Renal cortex interstitium (tissue), 11 donors: ENCODE data around the gene CALD1. TPM values are rescaled to one million over a fixed set of nuclear protein-coding genes. Genes with fewer than 3 reads are reported as not detected.

Source experiments
- DNase-seq, 11 donors: peaks; one replicate each; pipeline ENCODE4 v3.0.0-alpha.2; 2013; ENCODE audit warnings: low read depth in 9 of 11, low spot score in 4 of 11; ENCODE audit errors: extremely low read depth in 1 of 11
- polyA plus RNA-seq, 3 donors: library from polyadenylated mRNA; unstranded; fragments of 120-200 nt; gene quantifications; one replicate each; pipeline ENCODE4 v1.2.1, GENCODE V29; 2013; ENCODE audit not compliant: insufficient read length in 3 of 3

The CALD1 gene
- polyA plus RNA-seq, 3 donors: 220 to 274 (median 274) TPM

GRCh38 chr7:134995239-134996096 lies 216.0 kb downstream of the CALD1 start:
- DNase-seq: no peak

DNA sequence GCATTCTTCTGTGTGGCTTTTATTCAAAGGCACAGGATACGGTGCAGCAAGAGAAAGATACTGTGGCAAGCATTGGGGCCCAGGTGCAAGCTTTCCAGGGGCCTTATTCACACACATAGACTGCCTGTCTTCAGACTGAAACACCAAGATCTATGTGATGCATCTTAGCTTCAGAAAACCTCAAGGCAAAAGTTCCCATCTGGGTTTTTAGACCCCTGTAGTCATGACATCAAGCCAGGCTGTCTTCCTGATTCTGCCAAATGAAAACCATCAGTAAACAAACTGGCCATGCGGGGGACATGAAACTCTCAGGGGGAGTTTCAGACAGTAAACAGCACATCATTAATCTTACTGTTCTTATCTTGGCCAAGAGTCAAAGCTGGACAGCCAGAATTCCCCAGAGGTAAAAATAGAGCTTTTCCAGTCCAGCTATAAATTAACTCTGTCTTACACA lies 216.7 kb downstream of the CALD1 start:
- peak in 7 of 11 donors; percentile 29 to 64 (median 41) for DNase-seq

- no peak for DNase-seq
Observed at GRCh38 chr7:134997214-134997885, 217.9 kb downstream of the CALD1 start.

DNA sequence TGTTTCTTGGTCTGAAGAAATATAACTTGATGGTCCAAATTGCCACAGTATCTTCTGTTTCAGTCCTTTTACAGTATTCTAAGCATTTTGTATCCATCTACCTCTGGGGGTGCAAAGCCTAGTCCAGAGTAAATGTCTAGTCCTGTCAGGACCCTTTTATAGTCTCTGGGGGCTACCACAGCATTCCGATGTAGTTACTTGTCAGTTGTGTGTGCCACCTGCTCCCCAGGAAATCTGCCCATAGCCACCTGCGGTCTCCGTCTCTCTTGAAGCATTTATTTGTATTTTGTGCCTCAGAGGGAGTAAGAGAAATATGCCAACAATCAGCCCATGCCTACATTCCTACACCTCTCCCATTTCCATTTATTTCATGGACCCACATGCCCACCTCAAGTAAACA lies 219.7 kb downstream of the CALD1 start:
- no peak for DNase-seq

DNA sequence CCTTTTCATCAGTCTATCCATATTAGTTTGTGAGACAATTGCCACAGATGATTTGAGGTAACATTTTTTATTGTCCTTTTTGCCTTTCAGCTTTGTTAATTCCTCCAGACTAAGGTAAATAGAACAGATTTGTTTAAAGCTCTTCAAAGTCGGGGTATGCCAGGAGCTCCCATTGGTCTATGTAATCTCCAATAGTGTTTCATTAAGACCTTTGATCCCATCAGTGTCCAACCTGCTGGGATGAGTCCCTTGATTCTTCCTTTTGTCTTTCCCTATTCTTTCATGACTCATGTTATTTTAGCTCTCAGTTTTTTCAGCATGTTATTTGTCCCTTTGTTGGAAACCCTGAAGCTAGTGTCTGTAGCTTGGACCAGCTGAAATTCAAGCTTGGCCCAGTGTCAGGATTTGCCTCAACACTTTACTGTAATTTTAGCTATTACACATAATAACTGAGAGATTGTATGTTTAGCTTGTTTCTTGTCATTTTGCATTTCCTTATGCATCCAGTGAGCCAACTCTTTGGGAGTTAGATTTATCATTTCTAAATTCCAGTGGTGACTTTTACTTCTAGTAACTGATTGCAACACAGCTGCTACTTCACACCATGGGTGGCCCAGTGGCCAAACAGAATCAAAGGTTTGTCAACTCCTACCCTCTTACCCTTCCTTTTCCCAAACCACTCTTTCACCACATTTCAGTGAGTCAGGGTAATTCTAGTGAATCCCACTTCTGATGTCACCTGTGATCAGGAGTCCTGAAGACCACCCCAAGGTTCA lies 222.1 kb downstream of the CALD1 start:
- DNase-seq: no peak

GRCh38 chr7:135012229-135012628 lies 232.8 kb downstream of the CALD1 start:
- no peak for DNase-seq

Other genes starting within 250 kb of the CALD1 start
- under 1 TPM in 1 of 3 donors, not detected in 2; 0.26 TPM for gene AKR1B15, start 230.5 kb upstream of the CALD1 start, polyA plus RNA-seq
- 10 to 100 TPM; 38.6 to 51.0 (median 39.3) TPM for gene BPGM, start 132.8 kb upstream of the CALD1 start, polyA plus RNA-seq
- 10 to 100 TPM in 2 of 3 donors, 1 to 10 TPM in 1; 9.1 to 21.3 (median 10.4) TPM for gene AGBL3, start 206.9 kb downstream of the CALD1 start, polyA plus RNA-seq